ENCODE data around the gene TNFAIP2.

- TF ChIP-seq CTCF (IDR thresholded peaks at IDR 0.05) = no peak
- no peak for TF ChIP-seq POLR2A (IDR thresholded peaks at IDR 0.05)
Measured at GRCh38 chr14:103135333-103136260, 12.3 kb downstream of the TNFAIP2 start.

Measured in testis (tissue), 2 donors.